Thoracic aorta (tissue), 2 donors: ENCODE results near the gene ST7. TPM values are rescaled to one million over a fixed set of nuclear protein-coding genes. Genes with fewer than 3 reads are reported as not detected.

Source experiments
- ATAC-seq: fragments of 150-250 bp; one replicate; pipeline ENCODE4 v1.8.0; 2017; ENCODE audit warnings: low read depth; ENCODE audit not compliant: insufficient number of reproducible peaks, low FRiP score
- DNase-seq: peaks from one replicate; pipeline ENCODE4 v3.0.0-alpha.2; 2020; ENCODE audit warnings: low spot score
- H3K27ac ChIP-seq, 2 donors: fragments of 200-600 bp; sonication (generic); 1 replicate in 1 of 2; 2 replicates in 1 of 2; pipeline ENCODE4 v1.5.1; 2016; ENCODE audit warnings: mild to moderate bottlenecking in 2 of 2, moderate library complexity in 2 of 2
- H3K27me3 ChIP-seq: fragments of 200-600 bp; sonication (generic); replicated peaks from 2 replicates; pipeline ENCODE4 v1.6.0; 2016; ENCODE audit warnings: mild to moderate bottlenecking; ENCODE audit not compliant: insufficient read depth
- H3K36me3 ChIP-seq: fragments of 200-600 bp; sonication (generic); one replicate; pipeline ENCODE4 v1.5.1; 2016
- H3K4me1 ChIP-seq, 2 donors: fragments of 200-600 bp; sonication (generic); 1 replicate in 1 of 2; 2 replicates in 1 of 2; pipeline versions ENCODE4 v1.5.1 to v1.6.0; 2016; ENCODE audit warnings: low read depth in 2 of 2, mild to moderate bottlenecking in 1 of 2; ENCODE audit not compliant: control insufficient read depth in 1 of 2
- H3K4me3 ChIP-seq: fragments of 200-600 bp; sonication (generic); 2 replicates; pipeline ENCODE4 v1.5.1; 2016; ENCODE audit warnings: mild to moderate bottlenecking
- H3K9me3 ChIP-seq: fragments of 200-600 bp; sonication (generic); 2 replicates; pipeline ENCODE4 v1.5.1; 2016
- CTCF ChIP-seq: fragments of 200-600 bp; sonication (generic); IDR thresholded peaks from one replicate; pipeline ENCODE4 v1.5.1; 2019; ENCODE audit warnings: antibody characterized with exemption
- total RNA-seq, 2 donors: library from RNA; depleted of rRNA; stranded (reverse); fragments of >200 nt; gene quantifications; one replicate each; pipeline versions ENCODE4 v1.1.0 to v1.2.3, GENCODE V29; 2016

ST7 gene
- total RNA-seq, 2 donors from 2014 or later = 29.8 to 56.2 TPM

- no peak for TF ChIP-seq CTCF
- H3K4me3 ChIP-seq = peak overlapping the region; percentile 23
- no peaks in the 10 kb centered on the region for H3K36me3 ChIP-seq
- DNase-seq = no peak
- no peak overlapping the region for H3K27ac ChIP-seq
- peaks cover 9 to 34% of the 10 kb centered on the region in 2 donors for H3K4me1 ChIP-seq
- no peaks in the 10 kb centered on the region for H3K9me3 ChIP-seq
- no peak for ATAC-seq
- no peaks in the 10 kb centered on the region for H3K27me3 ChIP-seq
Measured at GRCh38 chr7:117129521-117129955, 176.2 kb downstream of the ST7 start.

- Histone ChIP-seq H3K27me3 (no peaks in the 10 kb centered on the region), H3K27ac (no peak overlapping the region), H3K9me3 (no peaks in the 10 kb centered on the region), H3K36me3 (no peaks in the 10 kb centered on the region), H3K4me1 (peaks cover 3 to 27% of the 10 kb centered on the region in 2 donors), H3K4me3 (no peak overlapping the region)
- no peak for DNase-seq
- no peak for ATAC-seq
- TF ChIP-seq CTCF = no peak
Measured at GRCh38 chr7:117130262-117130661, 177.0 kb downstream of the ST7 start.

GRCh38 chr7:117132321-117133120 lies 179.2 kb downstream of the ST7 start:
- Histone ChIP-seq H3K4me3 (no peak overlapping the region), H3K4me1 (peaks cover 0 to 18% of the 10 kb centered on the region in 2 donors), H3K27me3 (no peaks in the 10 kb centered on the region), H3K27ac (no peak overlapping the region), H3K9me3 (no peaks in the 10 kb centered on the region), H3K36me3 (peaks cover 3% of the 10 kb centered on the region)
- DNase-seq = no peak
- TF ChIP-seq CTCF = no peak
- ATAC-seq = no peak

GRCh38 chr7:117133125-117133524 lies 179.8 kb downstream of the ST7 start:
- Histone ChIP-seq H3K4me3 (no peak overlapping the region), H3K27ac (no peak overlapping the region), H3K9me3 (no peaks in the 10 kb centered on the region), H3K4me1 (peaks cover 0 to 18% of the 10 kb centered on the region in 2 donors), H3K27me3 (no peaks in the 10 kb centered on the region), H3K36me3 (peaks cover 3% of the 10 kb centered on the region)
- no peak for TF ChIP-seq CTCF
- ATAC-seq = no peak
- DNase-seq = no peak

GRCh38 chr7:117134411-117134810 lies 181.1 kb downstream of the ST7 start:
- Histone ChIP-seq H3K27me3 (no peaks in the 10 kb centered on the region), H3K36me3 (peaks cover 3% of the 10 kb centered on the region), H3K4me1 (peaks cover 0 to 10% of the 10 kb centered on the region in 2 donors), H3K27ac (no peak overlapping the region), H3K9me3 (no peaks in the 10 kb centered on the region), H3K4me3 (no peak overlapping the region)
- no peak for TF ChIP-seq CTCF
- ATAC-seq = no peak
- no peak for DNase-seq
